ENCODE data around the gene MARK3. TPM values are rescaled to one million over a fixed set of nuclear protein-coding genes. Genes with fewer than 3 reads are reported as not detected.

MARK3 gene
- total RNA-seq, 1 donor: 79.5 TPM

- no peak for DNase-seq (ENCODE audit: low read depth)
- no peak for TF ChIP-seq CTCF (IDR thresholded peaks at IDR 0.05; ENCODE audit: insufficient read depth, low read length)
- H3K4me3 ChIP-seq (ENCODE audit: low read depth, low read length): no peak overlapping the region
Observed at GRCh38 chr14:103377522-103378037, 7.6 kb upstream of the MARK3 start.

- no peak overlapping the region for H3K4me3 ChIP-seq (ENCODE audit: low read depth, low read length)
- DNase-seq (ENCODE audit: low read depth): no peak
- TF ChIP-seq CTCF (IDR thresholded peaks at IDR 0.05; ENCODE audit: insufficient read depth, low read length): no peak
Observed at GRCh38 chr14:103378038-103378854, 7.0 kb upstream of the MARK3 start.

- TF ChIP-seq CTCF (IDR thresholded peaks at IDR 0.05; ENCODE audit: insufficient read depth, low read length): no peak
- no peak overlapping the region for H3K4me3 ChIP-seq (ENCODE audit: low read depth, low read length)
- DNase-seq (ENCODE audit: low read depth): no peak
Observed at GRCh38 chr14:103380719-103381377, 4.4 kb upstream of the MARK3 start.

GRCh38 chr14:103382376-103382775, 2.8 kb upstream of the MARK3 start:
- TF ChIP-seq CTCF (IDR thresholded peaks at IDR 0.05; ENCODE audit: insufficient read depth, low read length): no peak
- no peak overlapping the region for H3K4me3 ChIP-seq (ENCODE audit: low read depth, low read length)
- DNase-seq (ENCODE audit: low read depth): peak; percentile 71

- peak overlapping the region; percentile 72 for H3K4me3 ChIP-seq (ENCODE audit: low read depth, low read length)
- TF ChIP-seq CTCF (IDR thresholded peaks at IDR 0.05; ENCODE audit: insufficient read depth, low read length): no peak
- no peak for DNase-seq (ENCODE audit: low read depth)
Observed at GRCh38 chr14:103384450-103385151, 614 bp upstream of the MARK3 start.

- no peak for TF ChIP-seq CTCF (IDR thresholded peaks at IDR 0.05; ENCODE audit: insufficient read depth, low read length)
- H3K4me3 ChIP-seq (ENCODE audit: low read depth, low read length): peak overlapping the region; percentile 98
- DNase-seq (ENCODE audit: low read depth): peak; percentile 31
Observed at GRCh38 chr14:103385929-103386712, 906 bp downstream of the MARK3 start.
